Activated T-helper 1 cell treated with Interleukin-2 at 50 U/mL for 16 hours (primary cell): ENCODE measurements around the gene RGS11.

Experiments
- DNase-seq: peaks from one replicate; pipeline ENCODE4 v3.0.0-alpha.2; 2020; ENCODE audit warnings: low read depth

Gene RGS11

GRCh38 chr16:275786-276232 lies at the start of gene RGS11:
Gene RGS11 (minus strand): TSS chr16:275944. CDS start chr16:275911, 33 bp downstream.
- DNase-seq, result no peak

GRCh38 chr16:324451-325334 lies 48.9 kb upstream of the RGS11 start:
- peak; percentile 65 for DNase-seq

- no peak for DNase-seq
These were observed 48.4 kb upstream of the RGS11 start for GRCh38 chr16:324201-324450.

- no peak for DNase-seq
These were observed 46.9 kb upstream of the RGS11 start for GRCh38 chr16:322476-323143.

- DNase-seq, result no peak
These were observed 45.8 kb upstream of the RGS11 start for GRCh38 chr16:321532-321931.

GRCh38 chr16:320206-320605 lies 44.5 kb upstream of the RGS11 start:
- no peak for DNase-seq

- no peak for DNase-seq
These were observed 42.9 kb upstream of the RGS11 start for GRCh38 chr16:318628-319027.

GRCh38 chr16:317583-317982 lies 41.8 kb upstream of the RGS11 start:
- no peak for DNase-seq

GRCh38 chr16:316741-317464 lies 41.2 kb upstream of the RGS11 start:
- no peak for DNase-seq

GRCh38 chr16:314795-315299 lies 39.1 kb upstream of the RGS11 start:
- DNase-seq, result no peak

GRCh38 chr16:314351-314750 lies 38.6 kb upstream of the RGS11 start:
- DNase-seq, result no peak

- no peak for DNase-seq
These were observed 36.0 kb upstream of the RGS11 start for GRCh38 chr16:311725-312124.

GRCh38 chr16:309476-309875 lies 33.7 kb upstream of the RGS11 start:
- DNase-seq, result no peak

GRCh38 chr16:307691-308312 lies 32.1 kb upstream of the RGS11 start:
- no peak for DNase-seq

GRCh38 chr16:306911-307370 lies 31.2 kb upstream of the RGS11 start:
- DNase-seq, result no peak

- no peak for DNase-seq
These were observed 30.3 kb upstream of the RGS11 start for GRCh38 chr16:305916-306626.

- no peak for DNase-seq
These were observed 28.2 kb upstream of the RGS11 start for GRCh38 chr16:303760-304505.

GRCh38 chr16:301950-302349 lies 26.2 kb upstream of the RGS11 start:
- DNase-seq, result no peak

- DNase-seq, result no peak
These were observed 25.5 kb upstream of the RGS11 start for GRCh38 chr16:301235-301634.

- DNase-seq, result no peak
These were observed 22.1 kb upstream of the RGS11 start for GRCh38 chr16:297832-298231.
